Adipose tissue (tissue), 3 donors: Measurements from ENCODE around the gene GSTA2. TPM values are rescaled to one million over a fixed set of nuclear protein-coding genes. Genes with fewer than 3 reads are reported as not detected.
"Not testable (repeated sequence)": the region's sequence is repeated elsewhere in the genome, so short reads cannot be mapped to it uniquely, and the experiment has no call there.

ENCODE experiments used
- H3K27ac ChIP-seq: one replicate; pipeline ENCODE4 v1.5.1; 2013; ENCODE audit warnings: low read depth, low read length
- WGBS, 3 donors: extraction: QIAGEN DNeasy Blood & Tissue Kit; methylation state at CpG; one replicate each; pipeline ENCODE4 v1.1.7; 2013; 5-methylcytosine and 5-hydroxymethylcytosine counted together
- polyA plus RNA-seq, 3 donors: library from polyadenylated mRNA; stranded (reverse); fragments of 200-250 nt; gene quantifications; one replicate each; pipeline ENCODE4 v1.2.3, GENCODE V29; 2013
- donor health status: healthy with polysubstance abuse.
- donor health status: Bipolar disorder and iron deficiency.
- donor health status: healthy.

Gene GSTA2
- polyA plus RNA-seq, 3 donors: 0.16 to 85.8 (median 0.22) TPM

- H3K27ac ChIP-seq: no peak overlapping the region
- WGBS, 3 donors: 57 to 70% (median 62%) methylated on average over 6 of the region's 6 CpGs
Observed at GRCh38 chr6:52731719-52732118, 31.6 kb downstream of the GSTA2 start.

GRCh38 chr6:52729576-52729975 is 33.7 kb downstream of the GSTA2 start:
- H3K27ac ChIP-seq: no peak overlapping the region
- WGBS, 3 donors: 40 to 85% (median 83%) methylated on average over 1 of the region's 1 CpG

GRCh38 chr6:52728394-52728793 is 34.9 kb downstream of the GSTA2 start:
- WGBS, 3 donors: 35 to 67% (median 61%) methylated on average over 3 of the region's 3 CpGs
- no peak overlapping the region for H3K27ac ChIP-seq

GRCh38 chr6:52727908-52728307 is 35.4 kb downstream of the GSTA2 start:
- no peak overlapping the region for H3K27ac ChIP-seq
- WGBS, 3 donors: 82 to 93% (median 83%) methylated on average over 2 of the region's 2 CpGs

DNA sequence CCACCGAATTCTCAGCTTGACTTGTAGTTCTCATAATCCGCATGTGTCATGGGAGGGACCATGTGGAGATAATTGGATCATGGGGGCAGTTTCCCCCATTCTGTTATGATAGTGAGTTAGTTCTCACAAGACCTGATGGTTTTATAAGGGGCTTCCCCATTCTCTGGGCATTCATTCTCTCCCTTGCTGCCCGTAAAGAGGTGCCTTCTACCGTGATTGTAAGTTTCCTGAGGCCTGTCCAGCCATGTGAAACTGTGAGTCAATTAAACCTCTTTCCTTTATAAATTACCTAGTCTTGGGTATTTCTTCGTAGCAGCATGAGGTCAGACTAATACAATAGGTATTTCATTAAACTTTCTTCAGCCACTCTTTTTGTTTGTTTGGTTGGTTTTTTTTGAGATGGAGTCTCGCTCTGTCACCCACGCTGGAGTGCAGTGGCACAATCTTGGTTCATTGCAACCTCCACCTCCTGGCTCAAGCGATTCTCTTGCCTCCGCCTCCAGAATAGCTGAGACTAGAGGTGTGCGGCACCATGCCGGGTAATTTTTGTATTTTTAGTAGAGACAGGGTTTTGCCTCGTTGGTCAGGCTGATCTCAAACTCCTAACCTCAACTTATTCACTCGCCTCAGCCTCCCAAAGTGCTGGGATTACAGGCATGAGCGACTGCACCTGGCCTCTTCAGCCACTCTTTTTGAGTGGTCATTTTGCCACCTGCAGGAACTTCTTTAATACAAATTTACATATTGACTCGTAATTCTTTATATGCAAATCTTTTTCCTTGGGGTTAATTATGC is 36.3 kb downstream of the GSTA2 start:
- 82 to 90% (median 88%) methylated on average over 15 of the region's 15 CpGs for WGBS, 3 donors

GRCh38 chr6:52726193-52726542 is 37.1 kb downstream of the GSTA2 start:
- 30 to 93% (median 90%) methylated on average over 2 of the region's 2 CpGs for WGBS, 3 donors
- no peak overlapping the region for H3K27ac ChIP-seq

More for the DNA sequence above, 36.3 kb downstream of the GSTA2 start:
- H3K27ac ChIP-seq: no peak overlapping the region

DNA sequence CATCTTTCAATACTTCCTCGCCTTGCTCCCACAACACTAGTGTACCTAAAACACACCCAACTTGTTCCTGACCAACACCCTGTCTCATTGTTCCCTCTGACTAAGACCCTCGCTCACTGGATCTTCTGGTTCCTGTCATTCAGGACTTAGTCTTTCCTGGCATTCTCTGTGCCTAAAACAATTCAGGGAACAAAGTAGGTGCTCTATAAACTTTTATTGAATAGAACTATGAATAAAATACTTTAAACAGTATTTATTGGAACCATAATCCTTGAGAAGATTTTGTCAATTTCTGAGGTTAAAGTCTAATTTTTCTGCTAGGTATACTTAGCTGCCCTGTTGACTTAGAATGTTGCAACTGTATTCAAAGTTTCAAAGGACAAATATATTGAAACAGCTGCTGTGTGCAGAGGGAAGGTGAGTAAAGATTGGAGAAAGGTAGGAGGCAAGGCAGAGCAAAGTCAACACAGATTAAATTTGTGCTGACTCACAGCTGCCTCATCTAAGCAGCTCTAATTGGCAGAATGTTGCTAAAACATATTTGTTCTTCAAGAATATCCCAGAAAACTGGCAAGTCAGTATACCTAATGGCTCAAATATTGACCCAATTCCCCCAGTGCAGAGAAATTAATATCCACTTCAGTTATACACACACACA is 37.6 kb downstream of the GSTA2 start:
- no peak overlapping the region for H3K27ac ChIP-seq
- WGBS, 3 donors: 47 to 88% (median 80%) methylated on average over 2 of the region's 2 CpGs

GRCh38 chr6:52725143-52725534 is 38.1 kb downstream of the GSTA2 start:
- H3K27ac ChIP-seq: no peak overlapping the region
- WGBS, 3 donors: 29 to 72% (median 68%) methylated on average over 3 of the region's 3 CpGs

DNA sequence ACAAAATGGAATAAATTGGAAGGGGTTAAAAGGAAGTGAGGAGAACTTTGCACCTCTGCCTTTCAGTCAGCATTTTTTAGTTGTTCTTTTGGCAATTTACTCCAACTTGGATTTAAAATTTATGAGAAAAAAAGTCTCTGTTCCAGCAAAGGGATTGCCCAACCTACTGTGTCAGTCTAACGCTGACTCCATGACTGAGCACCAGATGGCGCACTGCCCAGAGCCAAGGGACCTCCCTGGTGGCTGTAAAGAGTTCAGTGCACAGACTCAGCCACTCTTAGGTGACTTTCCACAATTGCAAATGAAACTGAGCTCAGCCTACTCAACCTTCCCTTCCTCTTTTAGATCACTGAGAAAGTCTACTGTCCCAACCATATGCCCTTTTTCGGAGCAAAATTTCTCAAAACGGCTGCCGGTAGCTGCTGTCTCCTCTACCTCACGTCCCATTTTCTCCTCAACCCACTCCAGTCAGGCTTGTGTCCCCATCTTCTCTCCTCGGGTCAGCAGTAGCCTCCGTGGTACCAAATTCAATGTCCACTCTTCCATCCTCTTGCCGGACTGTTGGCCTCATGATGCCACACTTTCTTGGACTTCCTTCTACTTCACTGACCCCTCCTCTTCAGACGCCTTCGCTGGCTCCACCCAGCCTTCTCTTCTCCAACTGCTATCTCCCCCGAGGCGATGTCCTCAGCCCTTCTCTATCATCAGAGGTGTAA is 38.7 kb downstream of the GSTA2 start:
- 47 to 80% (median 75%) methylated on average over 13 of the region's 13 CpGs for WGBS, 3 donors
- no peak overlapping the region for H3K27ac ChIP-seq

DNA sequence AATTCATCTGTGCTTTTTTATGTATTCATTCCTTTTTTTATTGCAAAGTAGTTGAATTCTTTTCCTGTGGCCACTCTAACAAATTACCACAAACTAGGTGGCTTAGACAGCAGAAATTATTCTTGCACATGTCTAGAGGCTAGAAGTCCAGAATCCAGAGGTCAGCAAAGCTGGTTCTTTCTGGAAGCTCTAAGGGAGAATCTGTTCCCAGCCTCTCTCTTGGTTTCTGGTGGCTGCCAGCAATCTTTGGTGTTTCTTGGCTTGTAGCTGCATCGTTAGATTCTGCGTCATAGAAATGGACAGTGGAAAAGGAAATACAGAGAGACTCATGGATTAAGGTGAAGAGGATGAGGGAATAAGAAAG is 39.3 kb downstream of the GSTA2 start:
- WGBS, 3 donors: 29 to 53% (median 47%) methylated on average over 2 of the region's 2 CpGs

GRCh38 chr6:52720321-52720720 is 43.0 kb downstream of the GSTA2 start:
- 75 to 84% (median 84%) methylated on average over 2 of the region's 2 CpGs for WGBS, 3 donors
- H3K27ac ChIP-seq: no peak overlapping the region

More for the DNA sequence above, 39.3 kb downstream of the GSTA2 start:
- no peak overlapping the region for H3K27ac ChIP-seq

GRCh38 chr6:52718550-52718949 is 44.7 kb downstream of the GSTA2 start:
- no peak overlapping the region for H3K27ac ChIP-seq

DNA sequence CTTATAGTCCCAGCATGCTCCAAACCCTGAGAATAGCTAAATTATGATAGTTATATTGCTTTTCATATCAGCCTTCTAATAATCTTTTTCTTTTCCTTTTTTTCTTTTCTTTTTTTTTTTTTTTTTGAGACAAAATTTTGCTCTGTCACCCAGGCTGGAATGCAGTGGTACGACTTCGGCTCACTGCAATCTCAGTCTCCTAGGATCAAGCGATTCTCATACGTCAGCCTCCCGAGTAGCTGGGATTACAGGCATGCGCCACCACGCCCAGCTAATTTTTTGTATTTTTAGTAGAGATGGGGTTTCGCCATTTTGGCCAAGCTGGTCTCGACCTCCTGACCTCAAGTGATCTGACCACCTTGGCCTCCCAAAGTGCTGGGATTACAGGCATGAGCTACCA is 48.5 kb downstream of the GSTA2 start:
- 92 to 96% (median 96%) methylated on average over 9 of the region's 9 CpGs for WGBS, 3 donors
- H3K27ac ChIP-seq: not testable (repeated sequence)

DNA sequence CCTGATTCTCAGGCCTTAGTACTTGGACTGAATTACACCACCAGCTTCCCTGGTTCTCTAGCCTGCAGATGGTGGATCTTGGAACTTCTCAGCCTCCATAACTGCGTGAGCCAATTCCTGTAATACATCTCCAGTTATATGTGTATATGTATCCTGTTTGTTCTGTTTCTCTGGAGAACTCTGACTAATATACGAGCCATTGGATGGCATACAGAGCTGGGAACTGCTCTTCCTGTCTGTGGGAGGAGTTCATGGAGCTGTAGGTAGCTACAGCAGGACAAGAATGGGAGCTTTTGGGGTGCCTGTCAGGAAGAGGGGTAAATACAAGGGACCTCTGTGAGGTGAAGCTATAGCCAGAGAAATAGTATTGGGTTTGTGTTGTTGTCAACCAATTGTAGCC is 51.1 kb downstream of the GSTA2 start:
- WGBS, 3 donors: 74 to 85% (median 75%) methylated on average over 2 of the region's 2 CpGs
- H3K27ac ChIP-seq: no peak overlapping the region

DNA sequence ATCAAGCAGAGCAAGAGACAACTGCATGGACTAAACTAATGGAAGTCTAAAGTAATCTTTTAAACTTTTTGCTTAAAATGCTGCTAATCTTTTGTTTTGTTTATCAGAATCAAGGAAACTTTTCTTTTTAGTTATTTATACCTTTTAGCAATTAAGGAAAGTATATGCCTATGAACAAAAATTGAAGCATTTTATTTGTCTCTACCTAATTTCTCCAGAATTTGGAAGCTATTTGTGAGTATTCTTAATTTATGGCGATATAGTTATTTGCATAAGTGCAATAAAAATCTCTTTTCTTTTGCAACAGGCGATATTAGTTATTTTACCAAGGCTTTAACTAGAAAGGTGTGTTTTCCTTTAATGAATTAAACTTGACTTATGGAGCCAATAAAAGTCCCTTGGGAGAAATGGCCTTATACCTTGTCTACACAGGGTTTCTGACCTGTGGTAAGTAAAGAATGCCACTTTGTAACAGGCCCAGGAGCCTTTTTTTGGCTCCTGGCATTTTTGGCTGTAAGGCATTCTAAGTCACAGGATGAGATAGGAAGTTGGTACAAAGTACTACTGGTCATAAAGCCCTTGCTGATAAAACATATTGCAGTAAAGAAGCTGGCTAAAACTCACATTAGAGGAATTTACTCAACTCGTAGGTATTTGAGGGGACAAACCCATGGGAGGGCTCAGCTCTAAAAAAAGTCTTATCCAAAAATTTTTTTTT is 55.2 kb downstream of the GSTA2 start:
- no peak overlapping the region for H3K27ac ChIP-seq
- WGBS, 3 donors: 74 to 84% (median 83%) methylated on average over 3 of the region's 3 CpGs

DNA sequence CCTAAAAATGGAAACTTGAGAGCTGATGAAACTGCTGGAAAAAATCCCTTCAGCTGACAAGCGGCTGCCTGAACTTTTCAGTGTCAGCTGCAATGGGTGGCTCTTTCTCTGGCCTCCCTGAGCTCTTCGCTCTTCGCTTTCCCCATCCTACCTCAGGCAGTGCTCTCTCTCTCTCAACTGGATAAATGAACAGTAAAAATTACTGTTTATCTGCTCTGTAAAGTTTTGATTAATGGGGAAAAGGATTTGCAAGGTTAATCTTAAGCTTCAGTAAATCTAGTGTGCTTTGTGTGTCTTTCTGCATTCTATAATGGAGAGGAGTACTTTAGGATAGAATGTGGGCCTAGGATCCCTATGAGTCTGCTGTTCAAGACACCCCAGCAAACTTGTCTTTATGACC is 57.3 kb downstream of the GSTA2 start:
- WGBS, 3 donors: 93 to 99% (median 96%) methylated on average over 3 of the region's 3 CpGs
- H3K27ac ChIP-seq: no peak overlapping the region

DNA sequence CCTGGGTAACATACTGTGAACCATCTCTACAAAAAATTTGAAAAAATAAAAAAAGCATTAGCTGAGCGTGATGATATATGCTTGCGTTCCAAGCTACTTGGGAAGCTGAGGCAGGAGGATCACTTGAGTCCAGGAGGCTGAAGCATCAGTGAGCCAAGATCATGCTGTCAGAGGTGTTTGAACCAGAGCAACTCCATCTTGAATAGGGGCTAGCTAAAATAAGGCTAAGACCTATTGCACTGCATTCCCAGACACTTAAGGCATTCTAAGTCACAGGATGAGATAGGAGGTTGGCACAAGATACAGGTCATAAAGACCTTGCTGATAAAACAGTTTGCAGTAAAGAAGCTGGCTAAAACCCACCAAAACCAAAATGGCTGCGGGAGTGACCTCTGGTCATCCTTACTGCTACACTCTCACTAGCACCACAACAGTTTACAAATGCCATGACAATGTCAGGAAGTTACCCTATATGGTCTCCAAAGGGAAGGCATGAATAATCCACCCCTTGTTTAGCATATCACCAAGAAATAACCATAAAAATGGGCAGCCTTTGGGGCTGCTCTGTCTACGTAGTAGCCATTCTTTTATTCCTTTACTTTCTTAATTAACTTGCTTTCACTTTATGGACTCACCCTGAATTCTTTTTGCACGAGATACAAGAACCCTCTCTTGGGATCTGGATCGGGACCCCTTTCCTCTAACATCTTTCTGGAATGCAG is 58.3 kb downstream of the GSTA2 start:
- H3K27ac ChIP-seq: not testable (repeated sequence)
- WGBS, 3 donors: 89 to 95% (median 93%) methylated on average over 6 of the region's 6 CpGs

DNA sequence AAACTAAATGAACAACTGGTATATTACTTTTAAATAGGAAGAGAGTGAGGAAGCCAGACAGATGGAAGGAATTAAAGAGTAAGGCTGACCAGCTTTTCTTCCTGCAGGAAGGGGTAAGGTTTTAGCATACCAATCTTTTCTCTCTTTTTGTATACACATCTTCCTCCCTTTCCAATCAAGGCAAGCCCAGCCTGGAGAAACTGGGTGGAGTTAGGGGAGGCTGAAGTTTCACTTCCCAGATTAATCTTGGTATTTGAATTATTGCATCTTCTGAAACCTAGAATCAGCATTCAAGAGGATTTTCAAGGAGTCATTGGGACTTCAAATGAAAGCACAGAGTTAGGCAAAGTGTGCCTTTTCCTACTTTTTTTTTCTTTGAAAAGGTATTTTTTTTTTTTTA is 59.2 kb downstream of the GSTA2 start:
- H3K27ac ChIP-seq: no peak overlapping the region
